Central memory CD4-positive, alpha-beta T cell (primary cell): ENCODE data around the gene ISOC2.
"Not testable (repeated sequence)": the region's sequence is repeated elsewhere in the genome, so short reads cannot be mapped to it uniquely, and the experiment has no call there.

ENCODE experiments used
- DNase-seq: peaks from one replicate; pipeline ENCODE4 v3.0.0; 2022

ISOC2 gene

DNA sequence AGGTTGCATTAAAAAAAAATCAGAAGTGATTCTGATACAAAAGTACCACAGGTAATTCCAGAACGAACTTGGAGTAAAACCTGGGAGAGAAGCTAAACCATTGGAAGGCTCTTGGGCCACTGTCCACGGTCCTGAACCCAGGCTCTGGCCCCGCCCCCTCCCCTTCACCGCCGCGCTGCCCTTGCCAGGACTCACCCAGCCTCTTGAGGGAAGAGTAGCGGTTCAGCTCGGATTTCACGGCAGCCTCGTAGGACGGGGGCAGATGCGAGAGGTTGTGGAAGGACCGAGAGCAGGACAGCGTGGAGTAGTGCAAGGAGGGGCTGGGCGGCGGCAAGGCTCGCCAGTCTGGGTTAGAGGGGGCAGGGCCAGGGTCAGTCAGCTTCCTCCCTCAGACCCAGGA lies 24.0 kb downstream of the ISOC2 start:
- no peak for DNase-seq

DNA sequence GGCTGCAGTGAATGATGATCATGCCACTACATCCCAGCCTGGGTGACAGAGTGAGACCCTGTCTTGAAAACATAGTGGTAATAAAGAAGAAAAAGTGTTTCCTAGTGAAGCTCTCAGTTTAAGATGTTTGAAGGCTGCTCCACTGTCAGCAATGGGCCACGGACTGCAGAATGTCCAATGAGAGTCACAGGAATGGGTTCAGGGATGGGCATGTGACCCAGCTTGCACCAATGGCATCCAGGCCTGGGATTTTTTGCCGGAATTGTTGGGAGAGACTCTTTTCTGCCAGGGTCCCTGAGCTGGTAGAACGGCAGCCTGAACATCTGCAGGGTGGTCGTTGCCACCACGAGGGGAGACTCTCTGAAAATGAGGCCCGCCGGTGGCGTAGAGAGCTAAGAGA lies 24.6 kb downstream of the ISOC2 start:
- DNase-seq: no peak

GRCh38 chr19:55435020-55435419 lies 26.4 kb downstream of the ISOC2 start:
- DNase-seq: no peak

DNA sequence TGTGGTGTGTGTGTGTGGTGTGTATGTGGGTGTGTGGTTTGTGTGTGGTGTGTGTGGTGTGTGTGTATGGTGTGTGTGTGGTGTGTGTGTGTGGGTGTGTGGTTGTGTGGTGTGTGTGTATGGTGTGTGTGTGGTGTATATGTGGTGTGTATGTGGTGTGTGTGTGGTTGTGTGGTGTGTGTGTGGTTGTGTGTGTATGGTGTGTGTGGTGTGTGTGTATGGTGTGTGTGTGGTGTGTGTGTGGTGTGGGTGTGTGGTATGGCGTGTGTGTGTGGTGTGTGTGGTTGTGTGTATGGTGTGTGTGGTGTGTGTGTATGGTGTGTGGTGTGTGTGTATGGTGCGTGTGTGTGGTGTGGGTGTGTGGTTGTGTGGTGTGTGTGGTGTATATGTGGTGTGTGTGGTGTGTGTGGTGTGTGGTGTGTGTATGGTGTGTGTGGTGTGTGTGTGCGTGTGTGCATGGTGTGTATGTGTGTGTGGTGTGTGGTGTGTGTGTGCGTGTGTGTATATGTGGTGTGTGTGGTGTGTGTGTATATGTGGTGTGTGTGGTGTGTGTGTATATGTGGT lies 27.0 kb downstream of the ISOC2 start:
- DNase-seq: no peak

DNA sequence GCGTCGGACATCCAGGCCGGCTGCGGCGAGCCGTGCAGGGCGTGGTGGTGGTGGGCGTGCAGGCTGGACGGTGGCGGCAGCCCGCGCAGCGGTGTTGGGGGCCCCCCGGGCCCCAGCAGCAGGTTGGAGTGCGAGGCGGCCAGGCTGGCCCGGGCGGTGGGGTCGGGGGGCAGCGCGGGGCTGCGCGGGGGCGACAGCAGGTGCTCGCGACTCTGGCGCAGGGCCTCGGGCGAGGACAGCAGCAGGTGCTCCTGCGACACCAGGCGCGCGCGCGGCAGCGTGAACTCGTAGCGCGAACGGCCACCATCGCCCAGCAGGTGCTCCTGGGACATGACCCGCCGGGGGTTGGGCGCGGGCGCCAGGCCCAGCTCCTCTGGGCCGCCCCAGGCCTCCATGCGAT lies 28.1 kb downstream of the ISOC2 start:
- no peak for DNase-seq

- DNase-seq: no peak
Observed at GRCh38 chr19:55432241-55432959, 29.0 kb downstream of the ISOC2 start.

GRCh38 chr19:55431183-55431582 lies 30.3 kb downstream of the ISOC2 start:
- no peak for DNase-seq

DNA sequence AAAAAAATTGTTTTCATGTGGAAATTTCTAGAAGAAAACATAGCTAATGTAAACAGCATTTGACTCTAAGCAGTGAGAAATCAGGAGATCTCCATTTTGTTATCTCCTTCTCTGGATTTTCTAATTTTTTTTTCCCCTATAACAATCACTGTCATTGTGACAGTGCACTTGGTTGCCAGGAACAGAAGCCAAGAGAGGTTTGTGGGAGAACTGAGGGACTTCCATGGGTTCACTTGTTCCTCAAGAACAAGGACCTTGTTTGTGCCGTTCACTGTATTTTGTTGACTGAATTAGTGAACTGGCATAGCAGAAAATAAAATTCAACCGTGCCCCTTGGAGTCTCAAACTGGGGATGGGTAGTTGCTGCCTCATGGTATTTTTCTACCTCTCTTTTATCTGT lies 35.4 kb downstream of the ISOC2 start:
- DNase-seq: no peak

DNA sequence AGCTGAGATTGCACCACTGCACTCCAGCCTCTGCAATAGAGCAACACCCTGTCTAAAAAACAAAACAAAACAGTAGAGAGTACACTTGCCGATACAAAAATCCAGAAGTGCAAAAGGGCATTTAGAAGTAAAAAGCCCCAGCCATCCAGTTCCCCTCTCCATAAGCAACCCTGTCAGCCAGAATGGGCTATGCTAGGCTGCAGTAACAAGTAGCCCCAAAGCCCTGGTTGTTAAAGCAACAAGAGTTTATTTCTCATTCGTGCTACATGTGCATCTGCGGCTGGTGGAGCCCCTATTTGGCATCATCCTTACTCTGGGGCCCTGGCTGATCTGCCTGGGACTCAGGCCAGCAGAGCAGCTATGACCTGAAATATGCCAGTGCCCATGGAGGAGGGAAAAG lies 36.9 kb downstream of the ISOC2 start:
- no peak for DNase-seq

DNA sequence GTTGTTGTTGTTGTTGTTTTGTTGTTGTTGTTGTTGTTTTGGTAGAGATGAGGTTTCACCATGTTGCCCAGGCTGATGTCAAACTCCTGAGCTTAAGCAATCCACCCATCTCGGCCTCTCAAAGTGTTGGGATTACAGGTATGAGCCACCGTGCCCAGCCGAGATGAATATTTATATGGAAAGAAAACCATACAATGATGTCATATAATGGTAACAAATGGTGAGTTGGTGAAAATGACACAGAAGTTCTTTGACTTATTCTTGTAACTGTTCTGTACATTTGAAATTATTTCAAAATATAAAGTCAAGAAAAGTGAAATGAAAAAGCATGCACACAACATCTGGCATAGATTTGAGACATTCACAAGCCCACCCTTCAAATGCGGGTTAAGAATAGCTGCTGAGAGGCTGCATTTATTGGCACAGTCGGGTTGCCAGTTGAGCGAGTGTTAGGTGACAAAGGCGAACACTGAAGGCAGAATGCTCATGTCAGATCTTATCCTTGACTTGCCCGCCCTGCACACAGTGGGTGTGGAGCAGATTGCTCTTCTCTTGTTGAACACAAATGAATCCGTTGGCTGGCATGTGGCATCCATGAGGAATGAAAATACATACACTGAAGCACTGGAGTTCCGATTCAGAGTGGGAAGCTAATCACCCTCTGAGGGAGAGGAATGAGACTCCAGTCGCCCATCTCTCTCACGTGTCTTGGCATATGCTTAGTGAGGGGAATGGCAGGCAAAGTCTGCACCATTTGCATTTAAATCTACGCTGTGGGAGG lies 38.0 kb downstream of the ISOC2 start:
- no peak for DNase-seq

DNA sequence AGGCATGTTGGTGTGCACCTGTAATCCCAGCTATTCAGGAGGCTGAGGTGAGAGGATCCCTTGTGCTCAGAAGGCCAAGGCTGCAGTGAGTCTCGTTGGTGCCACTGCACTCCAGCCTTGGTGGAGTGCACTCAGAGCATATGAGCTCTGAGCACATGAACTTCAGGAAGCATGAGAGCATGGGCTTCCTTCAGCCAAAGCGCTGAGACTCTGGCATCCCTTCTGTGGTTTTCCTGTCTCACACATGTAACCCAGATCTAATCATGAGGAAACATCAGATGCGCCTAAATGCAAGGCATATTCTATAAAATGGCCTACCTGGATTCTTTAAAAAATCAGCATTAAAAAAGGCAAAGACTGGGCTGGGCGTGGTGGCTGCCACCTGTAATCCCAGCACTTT lies 40.2 kb downstream of the ISOC2 start:
- DNase-seq: peak; percentile 65

- DNase-seq: no peak
Observed at GRCh38 chr19:55419624-55420236, 41.7 kb downstream of the ISOC2 start.

DNA sequence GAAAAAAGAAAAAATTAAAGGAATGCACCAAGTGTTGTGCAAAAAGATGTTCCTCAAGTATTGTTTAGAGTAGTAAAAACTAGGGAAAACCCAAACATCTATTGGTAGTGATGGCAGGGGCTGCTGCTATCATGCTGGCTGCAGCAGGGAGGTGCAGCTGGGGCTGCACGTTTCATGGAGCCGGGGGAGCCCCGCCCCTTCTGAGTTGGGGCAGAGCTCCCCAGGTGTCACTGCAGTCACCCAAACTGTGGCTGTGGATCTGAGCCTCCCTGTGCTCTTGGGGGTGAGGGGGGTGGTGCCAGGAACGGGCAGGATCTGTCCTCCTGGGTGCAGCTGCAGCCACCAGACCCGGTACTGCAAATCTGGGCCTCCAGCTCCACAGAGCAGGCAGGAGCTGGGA lies 42.3 kb downstream of the ISOC2 start:
- no peak for DNase-seq

GRCh38 chr19:55418185-55418584 lies 43.3 kb downstream of the ISOC2 start:
- peak; percentile 50 for DNase-seq

DNA sequence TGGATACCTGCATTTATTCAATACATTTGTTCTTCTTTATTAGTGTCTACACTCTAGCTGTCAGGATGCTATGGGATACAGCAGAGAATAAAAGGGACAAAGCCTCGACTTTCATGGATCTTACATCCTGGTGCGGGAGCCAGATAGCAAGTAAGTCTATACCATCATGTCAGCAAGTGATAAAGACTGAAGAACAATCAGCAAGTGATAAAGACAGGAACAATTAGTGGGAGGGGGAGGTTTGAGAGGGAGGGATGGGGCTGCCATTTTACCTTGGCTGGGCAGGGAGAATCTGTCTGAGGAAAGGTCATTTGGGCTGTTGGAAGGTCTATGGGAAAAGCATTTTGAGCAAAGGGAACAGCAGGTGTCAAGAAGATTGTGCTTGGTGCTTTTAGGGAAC lies 51.3 kb downstream of the ISOC2 start:
- DNase-seq: no peak

DNA sequence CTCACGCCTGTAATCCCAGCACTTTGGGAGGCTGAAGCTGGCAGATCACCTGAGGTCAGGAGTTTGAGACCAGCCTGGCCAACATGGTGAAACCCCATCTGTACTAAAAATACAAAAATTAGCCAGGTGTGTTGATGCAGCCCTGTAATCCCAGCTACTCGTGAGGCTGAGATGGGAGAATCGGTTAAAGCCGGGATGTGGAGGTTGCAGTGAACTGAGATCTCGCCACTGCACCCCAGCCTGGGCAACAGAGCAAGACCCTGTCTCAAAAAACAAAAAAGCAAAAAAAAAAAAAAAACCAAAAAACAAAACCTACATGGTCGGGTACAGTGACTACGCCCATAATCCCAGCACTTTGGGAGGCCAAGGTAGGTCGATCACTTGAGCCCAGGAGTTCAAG lies 52.3 kb downstream of the ISOC2 start:
- not testable (repeated sequence) for DNase-seq

DNA sequence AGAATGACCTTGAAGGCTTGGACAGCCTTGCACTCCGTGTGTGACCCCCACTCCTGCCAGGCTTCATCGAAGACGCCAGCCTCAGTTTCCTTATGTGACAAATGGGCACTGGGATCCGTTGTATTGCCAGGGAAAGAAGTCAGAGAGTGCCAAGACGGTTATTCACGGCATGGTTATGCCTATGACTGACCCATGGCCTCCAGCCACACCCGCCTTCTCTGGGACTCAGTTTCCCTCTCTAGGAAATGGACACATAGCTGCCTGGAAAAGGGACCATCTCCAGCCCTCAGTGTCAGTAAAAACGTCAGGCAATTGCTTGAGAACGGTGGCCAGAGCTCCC lies 52.9 kb downstream of the ISOC2 start:
- DNase-seq: no peak

GRCh38 chr19:55407800-55408532 lies 53.5 kb downstream of the ISOC2 start:
- DNase-seq: peak; percentile 98

- not testable (repeated sequence) for DNase-seq
Observed at GRCh38 chr19:55407550-55407799, 54.0 kb downstream of the ISOC2 start, which contains the start of gene UBE2S. Gene UBE2S (minus strand): TSS chr19:55407788. CDS start chr19:55407589, 199 bp downstream.

GRCh38 chr19:55406826-55407549 lies 54.5 kb downstream of the ISOC2 start:
- DNase-seq: no peak

DNA sequence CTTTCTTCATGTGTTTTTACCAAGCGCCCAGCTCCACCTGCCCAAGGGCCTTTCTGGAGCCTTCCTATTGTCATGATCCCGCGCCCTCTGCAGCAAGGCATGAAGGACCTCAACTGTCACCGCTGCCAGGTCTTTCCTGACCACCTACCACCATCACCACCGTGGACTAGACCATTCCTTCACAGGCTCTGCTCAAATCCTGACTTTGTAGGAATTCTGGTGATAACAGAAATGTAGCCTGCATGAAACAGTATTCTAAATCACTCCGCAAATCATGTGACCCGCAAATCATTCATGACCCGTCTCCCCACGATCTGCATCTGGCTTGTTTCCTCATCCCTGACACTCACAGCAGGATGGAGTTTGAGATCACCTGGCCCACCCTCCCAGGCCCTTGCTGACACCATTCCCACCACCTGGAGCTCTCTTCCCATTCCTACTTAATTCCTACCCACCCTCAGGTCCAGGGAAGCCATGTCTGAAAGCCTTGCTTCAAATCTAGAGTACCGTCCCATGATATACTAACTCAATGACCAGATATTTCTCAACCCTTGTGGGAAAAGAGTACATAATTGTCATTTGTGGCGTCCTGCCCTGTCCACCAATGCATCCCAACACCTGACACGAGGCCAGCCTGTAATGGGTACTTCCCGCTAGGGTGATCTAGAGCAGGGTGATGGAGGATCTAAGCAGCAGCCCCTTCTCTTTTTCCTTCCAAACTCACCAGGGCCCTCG lies 55.2 kb downstream of the ISOC2 start:
- DNase-seq: no peak

DNA sequence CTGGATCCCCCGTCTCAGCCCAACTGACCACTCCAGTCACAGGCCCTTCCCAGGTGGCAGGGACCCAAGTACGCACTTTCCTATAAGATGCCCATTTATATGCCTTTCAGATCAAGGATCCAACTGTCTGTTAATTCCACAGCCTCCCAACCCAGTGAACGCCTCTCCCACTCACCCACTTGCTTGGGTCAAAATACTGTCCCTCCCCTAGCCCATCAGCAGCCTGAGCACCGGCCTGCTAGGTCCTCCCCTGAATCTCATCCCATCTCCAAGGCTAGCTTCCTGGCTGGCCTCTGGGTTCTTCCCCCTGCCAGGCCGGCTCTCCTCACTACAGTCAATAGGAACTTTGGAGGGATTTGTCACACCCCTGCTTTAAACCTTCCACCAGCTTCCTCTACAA lies 55.8 kb downstream of the ISOC2 start:
- no peak for DNase-seq
